Panc1 (cell line): Measurements from ENCODE around the gene GRAMD1B. TPM values are rescaled to one million over a fixed set of nuclear protein-coding genes. Genes with fewer than 3 reads are reported as not detected.

ENCODE experiments used
- ATAC-seq: fragments of 200-7000 bp; cut with Tn5 transposase; 2 replicates; pipeline ENCODE4 v1.9.1; 2020; ENCODE audit warnings: mild to moderate bottlenecking, moderate library complexity
- BruUV-seq: library from RNA; stranded (reverse); fragments of 400-500 nt; replicated peaks from 2 replicates; lab custom pipeline; 2021; lab: Mats Ljungman, UMichigan
- CTCF ChIA-PET: fragments of 300-600 bp; sonication (Branson Sonifier 250); formaldehyde crosslinking; loops from one replicate; lab custom pipeline; 2022; ENCODE audit warnings: antibody characterized with exemption; lab: Charles Lee
- POLR2A ChIA-PET: fragments of 300-600 bp; sonication (Branson Sonifier 250); formaldehyde crosslinking; loops from one replicate; lab custom pipeline; 2022; ENCODE audit warnings: antibody characterized with exemption; lab: Charles Lee
- DNase-seq: peaks from one replicate; pipeline ENCODE4 v3.0.0-alpha.2; 2010; ENCODE audit warnings: low read depth, low spot score
- H3K27ac ChIP-seq: 2 replicates; pipeline ENCODE4 v1.5.1; 2011; ENCODE audit warnings: mild to moderate bottlenecking, low read length, inconsistent platforms
- H3K27me3 ChIP-seq: fragments of 200-500 bp; sonication (Bioruptor generic); 2 replicates; pipeline ENCODE4 v1.6.0; 2014; ENCODE audit warnings: low read length, inconsistent platforms; ENCODE audit not compliant: control insufficient read depth, insufficient read depth
- H3K36me3 ChIP-seq: fragments of 200-500 bp; sonication (Bioruptor generic); 2 replicates; pipeline ENCODE4 v1.5.1; 2014; ENCODE audit warnings: inconsistent platforms, mild to moderate bottlenecking, low read length, moderate library complexity; ENCODE audit not compliant: control insufficient read depth, insufficient read depth
- H3K4me1 ChIP-seq: 2 replicates; pipeline ENCODE4 v1.5.1; 2011; ENCODE audit warnings: inconsistent platforms, mild to moderate bottlenecking, low read length, moderate library complexity; ENCODE audit not compliant: control insufficient read depth, insufficient read depth
- H3K4me3 ChIP-seq, 2 experiments: 2 replicates each; pipeline ENCODE4 v1.5.1; 2011 to 2012; ENCODE audit warnings: low read depth in 2 of 2, low read length in 2 of 2, mild to moderate bottlenecking in 2 of 2, inconsistent platforms in 1 of 2, moderate library complexity in 1 of 2
- H3K9me3 ChIP-seq: fragments of 200-500 bp; sonication (Bioruptor generic); 2 replicates; pipeline ENCODE4 v1.5.1; 2014; ENCODE audit warnings: low read depth, mild to moderate bottlenecking, inconsistent platforms, low read length, moderate library complexity; ENCODE audit not compliant: control insufficient read depth, insufficient read depth
- POLR2AphosphoS5 ChIP-seq: IDR thresholded peaks from 2 replicates; pipeline ENCODE4 v1.6.1; 2012; ENCODE audit warnings: mild to moderate bottlenecking, low read depth, low read length, moderate library complexity
- SIN3A ChIP-seq: IDR thresholded peaks from 2 replicates; pipeline ENCODE4 v1.6.1; 2012; ENCODE audit warnings: low read depth, mild to moderate bottlenecking, low read length, moderate library complexity, borderline replicate concordance; ENCODE audit not compliant: insufficient read depth
- TCF7L2 ChIP-seq: IDR thresholded peaks from 2 replicates; pipeline ENCODE4 v1.6.1; 2011; ENCODE audit warnings: mild to moderate bottlenecking, low read depth, low read length, inconsistent platforms
- in situ Hi-C: cut with HindIII; loops from 2 replicates; pipeline ENCODE4 v1.10.0; 2016; ENCODE audit warnings: low sequenced_read_pairs, low pct_unique_long_range_greater_than_20kb
- intact Hi-C: fragments of 100-400 bp; cut with micrococcal nuclease; formaldehyde crosslinking; loops from one replicate; pipeline ENCODE4 v1.10.0; 2022; ENCODE audit not compliant: unreplicated experiment
- total RNA-seq: library from RNA; stranded (reverse); gene quantifications from one replicate; pipeline ENCODE4 v1.2.1, GENCODE V29; 2021; ENCODE audit not compliant: unreplicated experiment
- TF ChIP-seq, protein P1 (sequence below), 2 experiments: IDR thresholded peaks; 2 replicates each; pipeline ENCODE4 v1.6.1; 2011 to 2012; ENCODE audit warnings: low read depth in 2 of 2, control low read depth in 1 of 2, low read length in 1 of 2, mild to moderate bottlenecking in 1 of 2, moderate library complexity in 1 of 2; ENCODE audit not compliant: insufficient read depth in 1 of 2
- TF ChIP-seq, protein P2 (sequence below): fragments of 450-650 bp; IDR thresholded peaks from 2 replicates; pipeline ENCODE4 v1.5.1; 2017; ENCODE audit warnings: mild to moderate bottlenecking

Gene GRAMD1B
- total RNA-seq, 1 experiment from 2014 or later: 0.46 TPM

- in situ Hi-C loops: no loop called here
- H3K36me3 ChIP-seq: no peaks in the 10 kb centered on the region
- peaks cover 31% of the 10 kb centered on the region for H3K27me3 ChIP-seq
- CTCF ChIA-PET: no interaction called here
- BruUV-seq: no TSS peak
- no peak overlapping the region for H3K4me3 ChIP-seq
- H3K27ac ChIP-seq: no peak overlapping the region
- intact Hi-C loops: no loop called here
- H3K4me1 ChIP-seq: no peaks in the 10 kb centered on the region
- POLR2A ChIA-PET: interaction anchor here (0.6 kb wide), 1 partner anchor 9 kb away, joined by 6 read pairs; no protein-coding TSS in a partner anchor
- no peak for TF ChIP-seq TCF7L2
- TF ChIP-seq, protein P1, sequence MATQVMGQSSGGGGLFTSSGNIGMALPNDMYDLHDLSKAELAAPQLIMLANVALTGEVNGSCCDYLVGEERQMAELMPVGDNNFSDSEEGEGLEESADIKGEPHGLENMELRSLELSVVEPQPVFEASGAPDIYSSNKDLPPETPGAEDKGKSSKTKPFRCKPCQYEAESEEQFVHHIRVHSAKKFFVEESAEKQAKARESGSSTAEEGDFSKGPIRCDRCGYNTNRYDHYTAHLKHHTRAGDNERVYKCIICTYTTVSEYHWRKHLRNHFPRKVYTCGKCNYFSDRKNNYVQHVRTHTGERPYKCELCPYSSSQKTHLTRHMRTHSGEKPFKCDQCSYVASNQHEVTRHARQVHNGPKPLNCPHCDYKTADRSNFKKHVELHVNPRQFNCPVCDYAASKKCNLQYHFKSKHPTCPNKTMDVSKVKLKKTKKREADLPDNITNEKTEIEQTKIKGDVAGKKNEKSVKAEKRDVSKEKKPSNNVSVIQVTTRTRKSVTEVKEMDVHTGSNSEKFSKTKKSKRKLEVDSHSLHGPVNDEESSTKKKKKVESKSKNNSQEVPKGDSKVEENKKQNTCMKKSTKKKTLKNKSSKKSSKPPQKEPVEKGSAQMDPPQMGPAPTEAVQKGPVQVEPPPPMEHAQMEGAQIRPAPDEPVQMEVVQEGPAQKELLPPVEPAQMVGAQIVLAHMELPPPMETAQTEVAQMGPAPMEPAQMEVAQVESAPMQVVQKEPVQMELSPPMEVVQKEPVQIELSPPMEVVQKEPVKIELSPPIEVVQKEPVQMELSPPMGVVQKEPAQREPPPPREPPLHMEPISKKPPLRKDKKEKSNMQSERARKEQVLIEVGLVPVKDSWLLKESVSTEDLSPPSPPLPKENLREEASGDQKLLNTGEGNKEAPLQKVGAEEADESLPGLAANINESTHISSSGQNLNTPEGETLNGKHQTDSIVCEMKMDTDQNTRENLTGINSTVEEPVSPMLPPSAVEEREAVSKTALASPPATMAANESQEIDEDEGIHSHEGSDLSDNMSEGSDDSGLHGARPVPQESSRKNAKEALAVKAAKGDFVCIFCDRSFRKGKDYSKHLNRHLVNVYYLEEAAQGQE (IDR thresholded peaks at IDR 0.05; ENCODE audit: insufficient read depth in 1 of 2, low read depth in 2 of 2, low read length in 1 of 2): no peak
- no peak for TF ChIP-seq POLR2AphosphoS5
- no peak for TF ChIP-seq SIN3A
- TF ChIP-seq, protein P2, sequence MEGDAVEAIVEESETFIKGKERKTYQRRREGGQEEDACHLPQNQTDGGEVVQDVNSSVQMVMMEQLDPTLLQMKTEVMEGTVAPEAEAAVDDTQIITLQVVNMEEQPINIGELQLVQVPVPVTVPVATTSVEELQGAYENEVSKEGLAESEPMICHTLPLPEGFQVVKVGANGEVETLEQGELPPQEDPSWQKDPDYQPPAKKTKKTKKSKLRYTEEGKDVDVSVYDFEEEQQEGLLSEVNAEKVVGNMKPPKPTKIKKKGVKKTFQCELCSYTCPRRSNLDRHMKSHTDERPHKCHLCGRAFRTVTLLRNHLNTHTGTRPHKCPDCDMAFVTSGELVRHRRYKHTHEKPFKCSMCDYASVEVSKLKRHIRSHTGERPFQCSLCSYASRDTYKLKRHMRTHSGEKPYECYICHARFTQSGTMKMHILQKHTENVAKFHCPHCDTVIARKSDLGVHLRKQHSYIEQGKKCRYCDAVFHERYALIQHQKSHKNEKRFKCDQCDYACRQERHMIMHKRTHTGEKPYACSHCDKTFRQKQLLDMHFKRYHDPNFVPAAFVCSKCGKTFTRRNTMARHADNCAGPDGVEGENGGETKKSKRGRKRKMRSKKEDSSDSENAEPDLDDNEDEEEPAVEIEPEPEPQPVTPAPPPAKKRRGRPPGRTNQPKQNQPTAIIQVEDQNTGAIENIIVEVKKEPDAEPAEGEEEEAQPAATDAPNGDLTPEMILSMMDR: no peak
- no peak for DNase-seq
- no peaks in the 10 kb centered on the region for H3K9me3 ChIP-seq
- no peak for ATAC-seq
Measured at GRCh38 chr11:123562829-123563228, 132.8 kb downstream of the GRAMD1B start.

GRCh38 chr11:123564221-123564620 lies 134.2 kb downstream of the GRAMD1B start:
- peaks cover 23% of the 10 kb centered on the region for H3K27me3 ChIP-seq
- no peak overlapping the region for H3K4me3 ChIP-seq
- no peak for DNase-seq
- in situ Hi-C loops (no loop called here), intact Hi-C loops (no loop called here)
- no peak for ATAC-seq
- no TSS peak for BruUV-seq
- ChIA-PET CTCF (no interaction called here), POLR2A (no interaction called here)
- no peaks in the 10 kb centered on the region for H3K36me3 ChIP-seq
- H3K4me1 ChIP-seq: no peaks in the 10 kb centered on the region
- H3K9me3 ChIP-seq: no peaks in the 10 kb centered on the region
- TF ChIP-seq, protein P1 (IDR thresholded peaks at IDR 0.05; ENCODE audit: insufficient read depth in 1 of 2, low read depth in 2 of 2, low read length in 1 of 2): no peak
- no peak for TF ChIP-seq TCF7L2
- TF ChIP-seq, protein P2: no peak
- TF ChIP-seq POLR2AphosphoS5: no peak
- no peak for TF ChIP-seq SIN3A
- H3K27ac ChIP-seq: no peak overlapping the region
